ENCODE measurements around the gene PHKG1. TPM values are rescaled to one million over a fixed set of nuclear protein-coding genes. Genes with fewer than 3 reads are reported as not detected.
"Not testable (repeated sequence)": the region's sequence is repeated elsewhere in the genome, so short reads cannot be mapped to it uniquely, and the experiment has no call there.

Gene PHKG1
- total RNA-seq, 4 donors from 2014 or later = 0.26 to 1.7 (median 0.94) TPM

DNA sequence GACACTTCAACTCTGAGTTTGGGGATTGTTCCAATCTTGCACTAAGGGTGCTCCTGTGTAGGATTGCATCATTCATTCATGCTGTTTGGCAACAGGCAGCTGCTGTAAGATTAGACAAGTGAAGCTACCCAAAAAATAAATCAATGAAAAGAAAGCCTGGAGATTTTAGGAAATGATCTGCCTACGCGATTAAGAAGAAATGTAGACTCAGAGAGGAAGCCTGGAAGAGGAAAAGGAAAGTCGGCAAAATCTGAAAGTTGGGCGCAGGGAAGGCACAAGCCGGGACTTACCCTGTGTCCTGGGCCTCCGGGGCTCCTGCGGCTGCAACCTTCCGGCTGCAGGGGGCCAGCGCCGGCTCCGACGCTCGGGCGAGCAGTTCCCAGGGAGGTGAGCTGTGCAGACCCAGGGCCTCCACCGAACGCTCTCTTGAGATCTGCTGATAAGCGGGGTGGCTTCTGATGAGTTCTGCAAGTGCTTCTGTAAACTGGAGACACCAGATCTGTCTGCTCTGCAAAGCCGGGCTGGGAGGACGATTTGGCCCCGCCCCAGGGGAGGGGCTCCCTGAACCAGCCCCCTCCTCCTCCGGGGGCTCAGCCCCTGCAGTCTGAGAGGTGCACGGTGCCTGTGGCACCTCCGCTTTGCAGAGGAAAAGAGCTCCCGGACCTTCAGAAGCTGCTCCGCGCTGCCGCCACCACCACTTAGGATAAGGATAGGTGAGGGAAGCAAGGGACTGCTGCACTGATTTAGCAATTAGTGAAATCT, 58.9 kb downstream of the PHKG1 start:
- peaks cover 0 to 13% (median 4%) of the 10 kb centered on the region in 4 donors for H3K36me3 ChIP-seq
- TF ChIP-seq, protein P1, sequence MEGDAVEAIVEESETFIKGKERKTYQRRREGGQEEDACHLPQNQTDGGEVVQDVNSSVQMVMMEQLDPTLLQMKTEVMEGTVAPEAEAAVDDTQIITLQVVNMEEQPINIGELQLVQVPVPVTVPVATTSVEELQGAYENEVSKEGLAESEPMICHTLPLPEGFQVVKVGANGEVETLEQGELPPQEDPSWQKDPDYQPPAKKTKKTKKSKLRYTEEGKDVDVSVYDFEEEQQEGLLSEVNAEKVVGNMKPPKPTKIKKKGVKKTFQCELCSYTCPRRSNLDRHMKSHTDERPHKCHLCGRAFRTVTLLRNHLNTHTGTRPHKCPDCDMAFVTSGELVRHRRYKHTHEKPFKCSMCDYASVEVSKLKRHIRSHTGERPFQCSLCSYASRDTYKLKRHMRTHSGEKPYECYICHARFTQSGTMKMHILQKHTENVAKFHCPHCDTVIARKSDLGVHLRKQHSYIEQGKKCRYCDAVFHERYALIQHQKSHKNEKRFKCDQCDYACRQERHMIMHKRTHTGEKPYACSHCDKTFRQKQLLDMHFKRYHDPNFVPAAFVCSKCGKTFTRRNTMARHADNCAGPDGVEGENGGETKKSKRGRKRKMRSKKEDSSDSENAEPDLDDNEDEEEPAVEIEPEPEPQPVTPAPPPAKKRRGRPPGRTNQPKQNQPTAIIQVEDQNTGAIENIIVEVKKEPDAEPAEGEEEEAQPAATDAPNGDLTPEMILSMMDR (IDR thresholded peaks at IDR 0.05) = peak in 2 of 3 experiments; percentile 5 to 47
- TF ChIP-seq POLR2A (IDR thresholded peaks at IDR 0.05; ENCODE audit: low read depth) = no peak
- peaks cover 8 to 18% (median 9%) of the 10 kb centered on the region in 4 donors for H3K4me1 ChIP-seq
- no peaks in the 10 kb centered on the region for H3K9me3 ChIP-seq
- DNase-seq (ENCODE audit: extremely low spot score) = no peak
- intact Hi-C loops (cut with DNase I) = no loop called here
- peak overlapping the region; percentile 61 to 68 (median 65) for H3K4me3 ChIP-seq
- H3K27ac ChIP-seq (replicated peaks in 1 of 4) = peak overlapping the region in 3 of 4 donors; percentile 19 to 37 (median 36)
- H3K27me3 ChIP-seq = no peaks in the 10 kb centered on the region
- 2% methylated on average over 18 of the region's 27 CpGs for WGBS

DNA sequence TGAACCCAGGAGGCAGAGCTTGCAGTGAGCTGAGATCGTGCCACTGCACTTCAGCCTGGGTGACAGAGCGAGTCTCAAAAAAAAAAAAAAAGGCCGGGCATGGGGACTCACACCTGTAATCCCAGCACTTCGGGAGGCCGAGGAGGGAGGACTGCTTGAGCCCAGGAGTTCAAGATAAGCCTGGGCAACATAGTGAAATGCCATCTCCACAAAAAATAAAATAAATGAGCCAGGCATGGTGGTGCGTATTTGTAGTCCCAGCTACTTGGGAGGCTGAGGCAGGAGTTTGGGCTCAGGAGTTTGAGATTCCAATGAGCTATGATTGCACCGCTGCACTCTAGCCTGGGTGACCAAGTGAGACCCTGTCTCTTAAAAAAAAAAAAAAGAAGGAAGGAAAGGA, 60.2 kb downstream of the PHKG1 start:
- H3K36me3 ChIP-seq; H3K27ac ChIP-seq (replicated peaks in 1 of 4); DNase-seq (ENCODE audit: extremely low spot score); H3K9me3 ChIP-seq; H3K4me3 ChIP-seq; H3K27me3 ChIP-seq; intact Hi-C loops (cut with DNase I): not testable (repeated sequence)
- H3K4me1 ChIP-seq = peaks cover 8 to 18% (median 9%) of the 10 kb centered on the region in 4 donors
- WGBS = 90% methylated on average over 7 of the region's 7 CpGs

- H3K9me3 ChIP-seq; DNase-seq (ENCODE audit: extremely low spot score); H3K27me3 ChIP-seq; H3K27ac ChIP-seq (replicated peaks in 1 of 4); H3K4me3 ChIP-seq; intact Hi-C loops (cut with DNase I): not testable (repeated sequence)
- Histone ChIP-seq H3K36me3 (peaks cover 0 to 11% (median 4%) of the 10 kb centered on the region in 4 donors), H3K4me1 (peaks cover 8 to 18% (median 9%) of the 10 kb centered on the region in 4 donors)
- 84% methylated on average over 8 of the region's 8 CpGs for WGBS
Observed at GRCh38 chr7:56031556-56031955, 61.2 kb downstream of the PHKG1 start.

- peaks cover 0 to 11% (median 4%) of the 10 kb centered on the region in 4 donors for H3K36me3 ChIP-seq
- no peak overlapping the region for H3K27ac ChIP-seq (replicated peaks in 1 of 4)
- TF ChIP-seq POLR2AphosphoS5 (IDR thresholded peaks at IDR 0.05) (no peak), POLR2A (IDR thresholded peaks at IDR 0.05; ENCODE audit: low read depth) (no peak), EP300 (IDR thresholded peaks at IDR 0.05) (no peak)
- TF ChIP-seq, protein P1 (IDR thresholded peaks at IDR 0.05) = no peak
- WGBS = 93% methylated on average over 8 of the region's 8 CpGs
- intact Hi-C loops (cut with DNase I) = no loop called here
- no peak for DNase-seq (ENCODE audit: extremely low spot score)
- no peak overlapping the region for H3K4me3 ChIP-seq
- H3K4me1 ChIP-seq = peaks cover 8 to 18% (median 9%) of the 10 kb centered on the region in 4 donors
- no peaks in the 10 kb centered on the region for H3K9me3 ChIP-seq
- no peaks in the 10 kb centered on the region for H3K27me3 ChIP-seq
Observed at GRCh38 chr7:56030340-56030739, 62.4 kb downstream of the PHKG1 start.

Small RNAs within 50 kb of the gene (small RNA-seq; reads per million reads assigned to genes)
- 0 reads per million in 3 donors for gene SNORA15
- gene SNORA22B = 0 reads per million in 3 donors

Other genes with a start within 250 kb of the PHKG1 start
- not detected for gene SEPTIN14, start 230.2 kb downstream of the PHKG1 start, total RNA-seq
- 1 to 10 TPM; 1.9 to 3.6 (median 3.1) TPM for gene ZNF713, start 205.5 kb downstream of the PHKG1 start, total RNA-seq
- 10 to 100 TPM in 3 of 4 donors, 1 to 10 TPM in 1; 7.9 to 16.4 (median 15.7) TPM for gene MRPS17, start 141.1 kb downstream of the PHKG1 start, total RNA-seq
- 100 to 1,000 TPM in 3 of 4 donors, 10 to 100 TPM in 1; 93.3 to 131 (median 116) TPM for gene NIPSNAP2, start 128.4 kb downstream of the PHKG1 start, total RNA-seq
- gene PSPH, start 41.5 kb downstream of the PHKG1 start, total RNA-seq = 10 to 100 TPM in 3 of 4 donors, 1 to 10 TPM in 1; 9.1 to 15.9 (median 13.1) TPM
- gene CCT6A, start 41.2 kb downstream of the PHKG1 start, total RNA-seq = 100 to 1,000 TPM in 1 of 4 donors, 10 to 100 TPM in 3; 86.6 to 104 (median 87.9) TPM
- 10 to 100 TPM; 71.4 to 93.2 (median 80.8) TPM for gene SUMF2, start 28.7 kb downstream of the PHKG1 start, total RNA-seq
- gene CHCHD2, start 13.5 kb upstream of the PHKG1 start, total RNA-seq = 100 to 1,000 TPM; 212 to 416 (median 327) TPM
- gene NUPR2, start 23.5 kb upstream of the PHKG1 start, total RNA-seq = not detected